ENCODE measurements around the gene FASTKD2. TPM values are rescaled to one million over a fixed set of nuclear protein-coding genes. Genes with fewer than 3 reads are reported as not detected.
A peak's percentile ranks its signal among the peaks of the same experiment; 100 is the strongest.

Gene FASTKD2
- total RNA-seq, 2 donors from 2014 or later: 19.5 to 21.4 TPM

DNA sequence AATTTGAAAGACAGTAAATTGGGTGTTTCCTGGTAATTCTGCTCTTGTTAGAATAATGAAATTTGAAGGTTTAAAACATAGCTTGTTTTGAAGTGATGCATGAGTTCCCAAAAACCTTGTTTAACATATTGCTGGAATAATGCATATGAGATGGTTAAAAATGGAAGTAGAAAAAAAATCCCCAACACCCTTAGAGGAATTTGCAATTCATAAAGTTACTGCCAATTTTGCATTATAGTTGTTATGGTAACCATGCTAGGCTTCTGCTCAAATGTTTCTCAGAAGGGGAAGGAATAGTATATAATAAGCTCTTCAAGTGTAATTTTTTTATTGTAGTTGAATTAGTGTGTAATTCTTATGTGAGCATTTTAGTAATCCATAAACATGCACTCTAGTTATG is 49.1 kb downstream of the FASTKD2 start:
- Histone ChIP-seq H3K4me1 (replicated peaks) (no peaks in the 10 kb centered on the region), H3K27ac (no peak overlapping the region), H3K27me3 (replicated peaks; ENCODE audit: insufficient read depth) (no peaks in the 10 kb centered on the region), H3K4me3 (no peak overlapping the region), H3K36me3 (no peaks in the 10 kb centered on the region), H3K9me3 (no peaks in the 10 kb centered on the region)
- intact Hi-C loops (cut with DNase I): no loop called here
- no peak for DNase-seq (ENCODE audit: low spot score)
- TF ChIP-seq POLR2AphosphoS5 (IDR thresholded peaks at IDR 0.05): no peak
- no peak for TF ChIP-seq POLR2A (IDR thresholded peaks at IDR 0.05)

DNA sequence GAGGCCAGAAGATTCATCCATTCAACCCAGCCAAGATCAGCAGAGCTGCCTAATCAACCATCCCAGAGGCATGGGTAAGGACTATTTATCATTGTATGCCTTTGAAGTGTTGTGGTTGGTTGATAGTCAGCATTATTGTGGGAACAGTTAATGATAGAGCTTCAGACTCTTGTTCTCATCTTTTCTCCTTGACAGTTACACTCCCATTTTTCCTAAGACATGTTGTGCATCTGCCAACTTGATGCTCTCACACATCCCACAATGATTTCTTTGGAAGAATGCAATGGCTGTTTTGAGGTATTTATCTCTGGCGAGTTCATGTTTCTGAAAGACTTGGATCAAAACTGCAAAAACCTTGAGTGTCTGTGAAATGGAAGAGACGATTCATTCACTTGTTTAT is 55.4 kb downstream of the FASTKD2 start:
- H3K36me3 ChIP-seq: no peaks in the 10 kb centered on the region
- intact Hi-C loops (cut with DNase I): no loop called here
- H3K27me3 ChIP-seq (replicated peaks; ENCODE audit: insufficient read depth): no peaks in the 10 kb centered on the region
- DNase-seq (ENCODE audit: low spot score): no peak
- H3K27ac ChIP-seq: no peak overlapping the region
- H3K9me3 ChIP-seq: no peaks in the 10 kb centered on the region
- WGBS: 62% methylated on average over 2 of the region's 2 CpGs
- no peaks in the 10 kb centered on the region for H3K4me1 ChIP-seq (replicated peaks)
- H3K4me3 ChIP-seq: no peak overlapping the region
- TF ChIP-seq, protein P1, sequence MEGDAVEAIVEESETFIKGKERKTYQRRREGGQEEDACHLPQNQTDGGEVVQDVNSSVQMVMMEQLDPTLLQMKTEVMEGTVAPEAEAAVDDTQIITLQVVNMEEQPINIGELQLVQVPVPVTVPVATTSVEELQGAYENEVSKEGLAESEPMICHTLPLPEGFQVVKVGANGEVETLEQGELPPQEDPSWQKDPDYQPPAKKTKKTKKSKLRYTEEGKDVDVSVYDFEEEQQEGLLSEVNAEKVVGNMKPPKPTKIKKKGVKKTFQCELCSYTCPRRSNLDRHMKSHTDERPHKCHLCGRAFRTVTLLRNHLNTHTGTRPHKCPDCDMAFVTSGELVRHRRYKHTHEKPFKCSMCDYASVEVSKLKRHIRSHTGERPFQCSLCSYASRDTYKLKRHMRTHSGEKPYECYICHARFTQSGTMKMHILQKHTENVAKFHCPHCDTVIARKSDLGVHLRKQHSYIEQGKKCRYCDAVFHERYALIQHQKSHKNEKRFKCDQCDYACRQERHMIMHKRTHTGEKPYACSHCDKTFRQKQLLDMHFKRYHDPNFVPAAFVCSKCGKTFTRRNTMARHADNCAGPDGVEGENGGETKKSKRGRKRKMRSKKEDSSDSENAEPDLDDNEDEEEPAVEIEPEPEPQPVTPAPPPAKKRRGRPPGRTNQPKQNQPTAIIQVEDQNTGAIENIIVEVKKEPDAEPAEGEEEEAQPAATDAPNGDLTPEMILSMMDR (IDR thresholded peaks at IDR 0.05): no peak
- no peak for TF ChIP-seq POLR2AphosphoS5 (IDR thresholded peaks at IDR 0.05)
- TF ChIP-seq POLR2A (IDR thresholded peaks at IDR 0.05): no peak

DNA sequence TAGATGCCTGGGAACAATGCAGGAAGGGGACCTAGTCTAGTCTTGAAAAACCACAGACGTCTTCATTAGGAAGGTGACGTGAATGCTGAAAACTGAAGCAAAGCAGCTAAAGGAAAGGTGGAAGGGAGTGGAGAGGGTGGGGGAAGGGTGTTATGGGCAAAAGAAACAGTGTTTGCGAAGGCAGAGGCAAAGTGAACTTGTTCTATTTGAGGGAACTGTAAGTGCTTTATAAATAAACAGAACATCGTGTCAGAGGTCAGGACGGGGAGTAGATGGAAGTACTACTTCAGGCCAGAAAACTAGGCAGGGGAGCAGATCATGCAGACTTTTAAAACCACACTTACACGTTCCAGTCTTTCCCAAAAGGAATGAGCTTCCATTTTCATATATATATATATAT is 57.8 kb downstream of the FASTKD2 start:
- Histone ChIP-seq H3K4me3 (no peak overlapping the region), H3K36me3 (no peaks in the 10 kb centered on the region), H3K4me1 (replicated peaks) (no peaks in the 10 kb centered on the region), H3K27me3 (replicated peaks; ENCODE audit: insufficient read depth) (no peaks in the 10 kb centered on the region), H3K27ac (no peak overlapping the region), H3K9me3 (no peaks in the 10 kb centered on the region)
- TF ChIP-seq POLR2A (IDR thresholded peaks at IDR 0.05) (no peak), POLR2AphosphoS5 (IDR thresholded peaks at IDR 0.05) (peak; percentile 61)
- peak; percentile 8 for DNase-seq (ENCODE audit: low spot score)
- intact Hi-C loops (cut with DNase I): no loop called here
- WGBS: 33% methylated on average over 6 of the region's 6 CpGs

DNA sequence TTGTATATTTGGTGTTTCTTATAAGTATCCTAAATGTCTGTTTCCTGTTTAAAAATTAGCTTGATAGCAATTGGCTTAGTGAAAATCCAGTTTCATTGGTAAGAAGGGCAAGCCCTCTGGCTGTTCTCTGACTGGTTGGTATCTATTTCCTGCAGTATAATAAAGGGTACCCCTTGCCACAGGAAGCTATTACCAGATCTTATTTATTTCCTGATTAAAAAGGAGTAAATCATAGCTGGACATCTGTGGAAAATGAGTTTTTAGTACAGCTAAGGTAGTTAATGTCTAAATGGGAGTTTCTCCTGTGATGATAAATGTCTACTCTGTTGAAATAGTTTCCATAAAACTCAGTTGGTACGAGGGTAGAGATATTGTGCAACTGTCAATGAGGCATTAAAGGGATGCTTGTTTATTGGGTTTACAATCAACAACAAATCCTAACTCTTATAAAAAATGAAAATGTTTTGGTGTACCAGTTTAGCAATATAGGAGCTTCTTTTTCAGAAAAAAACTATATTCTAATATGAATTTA is 58.7 kb downstream of the FASTKD2 start:
- WGBS: 22% methylated on average over 1 of the region's 1 CpG
- H3K4me1 ChIP-seq (replicated peaks): no peaks in the 10 kb centered on the region

DNA sequence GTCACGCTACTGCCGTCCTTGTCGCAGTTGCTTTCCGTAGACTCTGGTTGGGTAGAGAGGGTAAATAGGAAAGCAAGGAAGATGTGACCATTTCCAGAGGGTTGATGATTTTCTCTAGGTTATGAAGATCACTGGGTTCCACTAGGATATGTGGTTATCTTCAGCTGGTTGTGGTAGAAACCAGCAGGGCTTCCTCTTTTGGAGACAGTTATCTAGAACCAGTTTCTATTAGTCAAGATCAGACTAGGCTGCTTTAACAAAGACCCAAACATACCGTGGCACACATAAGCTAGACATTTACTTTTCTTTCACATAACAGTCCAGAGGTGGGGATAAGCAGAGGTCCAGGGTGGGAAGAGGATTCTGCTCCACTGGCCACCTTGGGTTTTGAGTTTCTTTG is 59.6 kb downstream of the FASTKD2 start:
- intact Hi-C loops (cut with DNase I): no loop called here
- no peaks in the 10 kb centered on the region for H3K36me3 ChIP-seq
- 93% methylated on average over 5 of the region's 5 CpGs for WGBS
- no peaks in the 10 kb centered on the region for H3K9me3 ChIP-seq
- H3K27me3 ChIP-seq (replicated peaks; ENCODE audit: insufficient read depth): no peaks in the 10 kb centered on the region
- no peak overlapping the region for H3K4me3 ChIP-seq
- no peak overlapping the region for H3K27ac ChIP-seq
- TF ChIP-seq, protein P1 (IDR thresholded peaks at IDR 0.05): no peak
- TF ChIP-seq POLR2AphosphoS5 (IDR thresholded peaks at IDR 0.05): no peak
- TF ChIP-seq POLR2A (IDR thresholded peaks at IDR 0.05): no peak
- no peaks in the 10 kb centered on the region for H3K4me1 ChIP-seq (replicated peaks)
- DNase-seq (ENCODE audit: low spot score): no peak

More for the DNA sequence above, 58.7 kb downstream of the FASTKD2 start:
- no peak overlapping the region for H3K27ac ChIP-seq
- no peaks in the 10 kb centered on the region for H3K27me3 ChIP-seq (replicated peaks; ENCODE audit: insufficient read depth)
- no peaks in the 10 kb centered on the region for H3K36me3 ChIP-seq
- H3K9me3 ChIP-seq: no peaks in the 10 kb centered on the region
- H3K4me3 ChIP-seq: no peak overlapping the region
- TF ChIP-seq POLR2A (IDR thresholded peaks at IDR 0.05): no peak
- TF ChIP-seq, protein P1 (IDR thresholded peaks at IDR 0.05): no peak
- no peak for TF ChIP-seq POLR2AphosphoS5 (IDR thresholded peaks at IDR 0.05)
- DNase-seq (ENCODE audit: low spot score): no peak
- intact Hi-C loops (cut with DNase I): no loop called here

DNA sequence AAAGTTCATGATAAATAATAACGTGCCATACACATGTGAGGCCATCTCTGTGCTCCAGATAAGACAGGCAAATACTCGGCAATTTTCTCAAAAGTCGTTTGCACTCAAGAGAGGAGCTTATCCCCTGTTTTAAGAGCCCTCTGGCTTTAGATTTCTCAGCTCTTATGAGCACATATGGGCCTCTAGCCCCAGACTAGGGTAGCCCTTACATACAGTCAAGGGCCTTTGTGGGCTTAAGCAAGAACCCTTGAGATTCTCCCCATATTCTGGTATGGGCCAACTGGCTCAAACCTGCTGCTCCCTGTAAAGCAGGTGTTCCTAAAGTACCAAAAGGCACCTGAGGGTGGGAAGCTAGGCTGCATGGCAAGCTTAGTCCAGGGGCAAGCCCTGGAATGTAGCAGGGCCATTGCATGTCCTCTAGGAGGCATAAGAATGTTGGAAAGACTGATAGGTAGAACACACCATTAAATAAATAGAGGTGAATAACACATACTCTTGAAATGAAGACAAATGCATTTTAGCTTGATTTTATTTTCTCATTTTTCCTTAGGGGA is 66.1 kb downstream of the FASTKD2 start:
- Histone ChIP-seq H3K9me3 (no peaks in the 10 kb centered on the region), H3K36me3 (no peaks in the 10 kb centered on the region), H3K27me3 (replicated peaks; ENCODE audit: insufficient read depth) (no peaks in the 10 kb centered on the region), H3K4me1 (replicated peaks) (no peaks in the 10 kb centered on the region), H3K27ac (no peak overlapping the region), H3K4me3 (no peak overlapping the region)
- DNase-seq (ENCODE audit: low spot score): no peak
- intact Hi-C loops (cut with DNase I): no loop called here
- WGBS: 74% methylated on average over 3 of the region's 3 CpGs
- TF ChIP-seq POLR2AphosphoS5 (IDR thresholded peaks at IDR 0.05) (no peak), POLR2A (IDR thresholded peaks at IDR 0.05) (no peak)
- TF ChIP-seq, protein P1 (IDR thresholded peaks at IDR 0.05): no peak

Measured in prostate gland (tissue), 2 donors.